Gastroesophageal sphincter (tissue), 3 donors: ENCODE data around the gene AP3D1.

Source experiments
- POLR2AphosphoS5 ChIP-seq: sonication (generic); formaldehyde crosslinking; IDR thresholded peaks from one replicate; pipeline ENCODE4 v1.6.1; 2017; ENCODE audit warnings: antibody characterized with exemption
- TF ChIP-seq, protein P1 (sequence below), 4 experiments: fragments of 200-600 bp in 2 of 4; fragments of 450-650 bp in 2 of 4; sonication (generic) in 1 of 4; IDR thresholded peaks; one replicate each; pipeline ENCODE4 v1.5.1; 2017 to 2019; ENCODE audit warnings: antibody characterized with exemption in 4 of 4, mild to moderate bottlenecking in 2 of 4, moderate library complexity in 2 of 4

DNA sequence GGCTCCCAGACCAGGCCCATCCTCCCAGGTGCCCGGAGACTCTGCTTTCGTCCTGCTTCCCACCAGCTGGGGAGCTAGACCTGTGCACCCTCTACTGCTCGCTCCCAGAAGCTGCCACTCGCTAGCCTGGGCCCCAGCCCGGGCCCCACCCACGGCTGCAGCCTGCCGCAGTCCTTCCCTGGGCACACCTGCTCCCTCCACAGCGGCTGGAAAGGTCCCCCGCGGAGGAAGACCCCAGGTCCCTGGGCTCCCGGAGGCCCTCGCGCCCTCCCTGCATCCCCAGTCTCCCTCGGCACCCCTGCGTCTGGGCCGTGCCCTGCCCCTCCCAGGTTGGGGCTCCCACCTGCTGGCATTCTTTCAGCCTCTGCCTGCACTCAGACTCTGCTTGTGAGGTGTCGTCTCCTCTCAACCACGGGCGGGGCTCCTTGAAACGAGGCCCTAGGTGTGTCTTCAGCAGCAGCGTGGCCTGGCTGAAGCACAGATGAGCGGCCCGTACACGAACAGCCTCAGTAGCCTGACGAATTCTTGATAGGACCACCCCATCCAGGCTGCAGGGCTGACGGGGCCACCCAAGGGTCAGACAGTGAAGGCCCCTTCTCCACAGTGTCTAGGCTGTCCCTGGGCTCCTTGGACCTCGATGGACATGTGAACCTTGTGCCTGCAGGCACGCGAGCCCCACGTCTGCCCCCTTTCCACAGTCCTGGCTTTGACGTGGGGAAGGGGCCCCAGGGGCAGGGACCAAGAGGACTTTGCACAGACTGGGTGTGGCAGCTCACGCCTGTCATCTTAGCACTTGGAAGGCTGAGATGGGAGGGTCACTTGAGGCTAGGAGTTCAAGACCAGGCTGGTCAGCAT lies 40.3 kb upstream of the AP3D1 start:
- TF ChIP-seq, protein P1, sequence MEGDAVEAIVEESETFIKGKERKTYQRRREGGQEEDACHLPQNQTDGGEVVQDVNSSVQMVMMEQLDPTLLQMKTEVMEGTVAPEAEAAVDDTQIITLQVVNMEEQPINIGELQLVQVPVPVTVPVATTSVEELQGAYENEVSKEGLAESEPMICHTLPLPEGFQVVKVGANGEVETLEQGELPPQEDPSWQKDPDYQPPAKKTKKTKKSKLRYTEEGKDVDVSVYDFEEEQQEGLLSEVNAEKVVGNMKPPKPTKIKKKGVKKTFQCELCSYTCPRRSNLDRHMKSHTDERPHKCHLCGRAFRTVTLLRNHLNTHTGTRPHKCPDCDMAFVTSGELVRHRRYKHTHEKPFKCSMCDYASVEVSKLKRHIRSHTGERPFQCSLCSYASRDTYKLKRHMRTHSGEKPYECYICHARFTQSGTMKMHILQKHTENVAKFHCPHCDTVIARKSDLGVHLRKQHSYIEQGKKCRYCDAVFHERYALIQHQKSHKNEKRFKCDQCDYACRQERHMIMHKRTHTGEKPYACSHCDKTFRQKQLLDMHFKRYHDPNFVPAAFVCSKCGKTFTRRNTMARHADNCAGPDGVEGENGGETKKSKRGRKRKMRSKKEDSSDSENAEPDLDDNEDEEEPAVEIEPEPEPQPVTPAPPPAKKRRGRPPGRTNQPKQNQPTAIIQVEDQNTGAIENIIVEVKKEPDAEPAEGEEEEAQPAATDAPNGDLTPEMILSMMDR (IDR thresholded peaks at IDR 0.05) = no peak
- TF ChIP-seq POLR2AphosphoS5 = no peak
